NB4 (cell line): ENCODE results near the gene ACADM.
A peak's percentile ranks its signal among the peaks of the same experiment; 100 is the strongest.
"Not testable (repeated sequence)": the region's sequence is repeated elsewhere in the genome, so short reads cannot be mapped to it uniquely, and the experiment has no call there.

Experiments used
- DNase-seq: peaks from one replicate; pipeline ENCODE4 v3.0.0; 2010; ENCODE audit warnings: low read depth
- H3K4me3 ChIP-seq: one replicate; pipeline ENCODE4 v1.5.1; 2011; ENCODE audit warnings: mild to moderate bottlenecking, low read depth, low read length, moderate library complexity
- CTCF ChIP-seq: IDR thresholded peaks from one replicate; pipeline ENCODE4 v1.5.1; 2012; ENCODE audit warnings: low read depth, low read length
- MYC ChIP-seq: IDR thresholded peaks from 2 replicates; pipeline ENCODE4 v1.6.1; 2011; ENCODE audit warnings: low read depth, low read length
- POLR2A ChIP-seq: IDR thresholded peaks from 2 replicates; pipeline ENCODE4 v1.6.1; 2011; ENCODE audit warnings: mild to moderate bottlenecking; ENCODE audit not compliant: insufficient read length; ENCODE audit errors: extremely low read depth
- TF ChIP-seq, protein P1 (sequence below): IDR thresholded peaks from 2 replicates; pipeline ENCODE4 v1.6.1; 2011; ENCODE audit warnings: low read depth, low read length

Gene ACADM

GRCh38 chr1:75724472-75725022 is at the start of gene ACADM:
Gene ACADM, plus strand, starts transcription at chr1:75724709. Its CDS starts 79 bp downstream, at chr1:75724788.
- H3K4me3 ChIP-seq: peak within 1 kb of the TSS; percentile 87
- TF ChIP-seq MYC: no peak; the same call in 1 of the 2 replicates
- TF ChIP-seq POLR2A: peak; percentile 88
- TF ChIP-seq, protein P1, sequence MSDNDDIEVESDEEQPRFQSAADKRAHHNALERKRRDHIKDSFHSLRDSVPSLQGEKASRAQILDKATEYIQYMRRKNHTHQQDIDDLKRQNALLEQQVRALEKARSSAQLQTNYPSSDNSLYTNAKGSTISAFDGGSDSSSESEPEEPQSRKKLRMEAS: 0 out of 2 replicates have a peak, but pooled peaks have one; percentile 1
- TF ChIP-seq CTCF: no peak
- DNase-seq: peak; percentile 91

- no peak for DNase-seq
- TF ChIP-seq CTCF (no peak), MYC (no peak), POLR2A (no peak)
- TF ChIP-seq, protein P1: no peak
- H3K4me3 ChIP-seq: no peak overlapping the region
These were observed 47.1 kb upstream of the ACADM start for GRCh38 chr1:75677443-75677842.

GRCh38 chr1:75677964-75678363 is 46.5 kb upstream of the ACADM start:
- not testable (repeated sequence) for DNase-seq, H3K4me3 ChIP-seq

DNA sequence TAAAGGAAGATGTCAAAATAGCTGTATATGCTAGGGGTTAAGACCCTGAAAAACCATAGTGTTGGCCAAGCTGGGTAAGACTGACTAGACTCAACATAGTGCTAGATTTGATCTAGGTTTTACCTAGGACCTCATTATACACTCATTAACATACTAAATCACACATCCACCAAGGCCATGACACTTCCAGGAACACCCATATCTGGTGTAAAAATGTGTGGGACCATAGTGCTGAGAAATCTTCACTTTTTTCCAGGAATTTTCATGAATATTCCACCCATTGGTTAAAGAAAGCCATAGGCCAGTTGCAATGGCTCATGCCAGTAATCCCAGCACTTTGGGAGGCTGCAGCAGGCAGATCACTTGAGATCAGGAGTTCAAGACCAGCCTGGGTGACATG is 34.0 kb upstream of the ACADM start:
- DNase-seq: no peak
- TF ChIP-seq MYC (no peak), CTCF (no peak), POLR2A (no peak)
- TF ChIP-seq, protein P1: no peak
- H3K4me3 ChIP-seq: no peak overlapping the region

- no peak for DNase-seq
- no peak overlapping the region for H3K4me3 ChIP-seq
- TF ChIP-seq POLR2A: no peak
- TF ChIP-seq MYC: no peak
- TF ChIP-seq, protein P1: no peak
- TF ChIP-seq CTCF: no peak
These were observed 31.0 kb upstream of the ACADM start for GRCh38 chr1:75693551-75693950.

- TF ChIP-seq CTCF (no peak), POLR2A (no peak)
- TF ChIP-seq, protein P1: no peak
- no peak for DNase-seq
- H3K4me3 ChIP-seq: no peak overlapping the region
These were observed 28.5 kb upstream of the ACADM start for GRCh38 chr1:75696000-75696399.
